CD14-positive monocyte (primary cell): ENCODE data around the gene LRRC47. TPM values are rescaled to one million over a fixed set of nuclear protein-coding genes. Genes with fewer than 3 reads are reported as not detected.

Source experiments
- DNase-seq, 3 donors: peaks; one replicate each; pipeline ENCODE4 v3.0.0-alpha.2; 2011 to 2022
- H2AFZ ChIP-seq: 2 replicates; pipeline ENCODE4 v1.6.0; 2012; ENCODE audit warnings: mild to moderate bottlenecking, low read depth, low read length, inconsistent platforms; ENCODE audit not compliant: insufficient read depth, poor library complexity, severe bottlenecking
- H3K27ac ChIP-seq, 2 donors: 1 replicate in 1 of 2; 2 replicates in 1 of 2; pipeline ENCODE4 v1.5.1; 2012 to 2013; ENCODE audit warnings: low read length in 2 of 2, control low read depth in 1 of 2, inconsistent platforms in 1 of 2, low read depth in 1 of 2, mild to moderate bottlenecking in 1 of 2
- H3K27me3 ChIP-seq, 2 donors: one replicate each; pipeline versions ENCODE4 v1.6.0 to v1.6.1; 2011 to 2013; ENCODE audit warnings: low read length in 2 of 2; ENCODE audit not compliant: control insufficient read depth in 2 of 2, insufficient read depth in 2 of 2
- H3K36me3 ChIP-seq, 2 donors: replicated peaks in 1 of 2; 1 replicate in 1 of 2; 2 replicates in 1 of 2; pipeline versions ENCODE4 v1.5.1 to v1.6.1; 2012 to 2013; ENCODE audit warnings: low read length in 2 of 2, control low read depth in 1 of 2, inconsistent platforms in 1 of 2, mild to moderate bottlenecking in 1 of 2; ENCODE audit not compliant: insufficient read depth in 2 of 2, control insufficient read depth in 1 of 2
- H3K4me1 ChIP-seq, 2 donors: 1 replicate in 1 of 2; 2 replicates in 1 of 2; pipeline versions ENCODE4 v1.5.1 to v1.6.1; 2012 to 2013; ENCODE audit warnings: low read length in 2 of 2, control low read depth in 1 of 2, inconsistent platforms in 1 of 2, mild to moderate bottlenecking in 1 of 2, moderate library complexity in 1 of 2; ENCODE audit not compliant: insufficient read depth in 2 of 2, control insufficient read depth in 1 of 2
- H3K4me2 ChIP-seq: replicated peaks from 2 replicates; pipeline ENCODE3; 2012; ENCODE audit warnings: low read length, moderate library complexity, mild to moderate bottlenecking; ENCODE audit not compliant: poor library complexity, severe bottlenecking; ENCODE audit errors: extremely low read depth
- H3K4me3 ChIP-seq, 3 experiments: fragments of 200-600 bp in 1 of 3; sonication (generic) in 1 of 3; replicated peaks in 1 of 3; 1 replicate in 2 of 3; 2 replicates in 1 of 3; pipeline ENCODE4 v1.5.1; 2011 to 2013; ENCODE audit warnings: low read length in 3 of 3, mild to moderate bottlenecking in 3 of 3, control low read depth in 2 of 3, low read depth in 2 of 3, inconsistent platforms in 1 of 3, moderate library complexity in 1 of 3
- H3K79me2 ChIP-seq: 2 replicates; pipeline ENCODE4 v1.6.0; 2012; ENCODE audit warnings: mild to moderate bottlenecking, control low read depth, inconsistent platforms, low read length, moderate library complexity; ENCODE audit not compliant: insufficient read depth
- H3K9ac ChIP-seq: 2 replicates; pipeline ENCODE4 v1.6.0; 2017; ENCODE audit warnings: low read length, mild to moderate bottlenecking; ENCODE audit not compliant: insufficient read depth, poor library complexity, severe bottlenecking
- H3K9me3 ChIP-seq, 2 donors: replicated peaks in 1 of 2; 1 replicate in 1 of 2; 2 replicates in 1 of 2; pipeline versions ENCODE4 v1.5.1 to v1.6.1; 2012 to 2013; ENCODE audit warnings: low read length in 2 of 2, control low read depth in 1 of 2; ENCODE audit not compliant: control insufficient read depth in 1 of 2, insufficient read depth in 1 of 2
- H4K20me1 ChIP-seq: 2 replicates; pipeline ENCODE4 v1.6.0; 2012; ENCODE audit warnings: mild to moderate bottlenecking, low read length, control low read depth, moderate library complexity; ENCODE audit not compliant: insufficient read depth
- H3K27ac Mint-ChIP-seq, 7 donors: one replicate each; pipeline ENCODE4 v1.8.0; 2020; ENCODE audit warnings: mild to moderate bottlenecking in 7 of 7, mixed read lengths in 7 of 7, moderate library complexity in 6 of 7, inconsistent platforms in 2 of 7
- H3K27me3 Mint-ChIP-seq, 3 donors: one replicate each; pipeline ENCODE4 v1.8.0; 2021 to 2022; ENCODE audit warnings: low read depth in 3 of 3, mild to moderate bottlenecking in 3 of 3, mixed read lengths in 3 of 3, moderate library complexity in 3 of 3, inconsistent platforms in 1 of 3
- H3K36me3 Mint-ChIP-seq, 2 donors: one replicate each; pipeline ENCODE4 v1.8.0; 2020; ENCODE audit warnings: mixed read lengths in 2 of 2, inconsistent platforms in 1 of 2, mild to moderate bottlenecking in 1 of 2
- H3K4me1 Mint-ChIP-seq: one replicate; pipeline ENCODE4 v1.8.0; 2020; ENCODE audit warnings: mild to moderate bottlenecking, mixed read lengths
- H3K4me3 Mint-ChIP-seq, 2 donors: one replicate each; pipeline ENCODE4 v1.8.0; 2020; ENCODE audit warnings: mild to moderate bottlenecking in 2 of 2, mixed read lengths in 2 of 2, moderate library complexity in 1 of 2
- H3K9me3 Mint-ChIP-seq, 7 donors: one replicate each; pipeline ENCODE4 v1.8.0; 2020 to 2022; ENCODE audit warnings: mixed read lengths in 7 of 7, mild to moderate bottlenecking in 6 of 7, moderate library complexity in 6 of 7, inconsistent platforms in 2 of 7
- WGBS: methylation state at CpG from one replicate; pipeline ENCODE4 v1.1.5; 2013; ENCODE audit warnings: missing lambda C conversion rate; ENCODE audit not compliant: insufficient coverage; 5-methylcytosine and 5-hydroxymethylcytosine counted together
- intact Hi-C, 2 donors: fragments of 100-400 bp; cut with micrococcal nuclease; formaldehyde crosslinking; loops; one replicate each; pipeline versions ENCODE4 v1.15.0 to v1.15.1; 2023
- polyA plus RNA-seq, 3 donors: library from polyadenylated mRNA; depleted of rRNA in 1 of 3; unstranded in 2 of 3; stranded (reverse) in 1 of 3; fragments of 300-500 nt in 2 of 3; fragments of >200 nt in 1 of 3; fragmentation: Illumina TruSeq in 2 of 3; gene quantifications; 1 replicate in 2 of 3; 2 replicates in 1 of 3; pipeline ENCODE4 v1.2.3, GENCODE V29; 2012 to 2021
- TF ChIP-seq, protein P1 (sequence below): fragments of 200-600 bp; IDR thresholded peaks from one replicate; pipeline ENCODE4 v1.8.0; 2022; ENCODE audit warnings: antibody characterized with exemption, mild to moderate bottlenecking

Gene LRRC47
- polyA plus RNA-seq, 3 donors, result 17.8 to 24.8 (median 18.0) TPM

DNA sequence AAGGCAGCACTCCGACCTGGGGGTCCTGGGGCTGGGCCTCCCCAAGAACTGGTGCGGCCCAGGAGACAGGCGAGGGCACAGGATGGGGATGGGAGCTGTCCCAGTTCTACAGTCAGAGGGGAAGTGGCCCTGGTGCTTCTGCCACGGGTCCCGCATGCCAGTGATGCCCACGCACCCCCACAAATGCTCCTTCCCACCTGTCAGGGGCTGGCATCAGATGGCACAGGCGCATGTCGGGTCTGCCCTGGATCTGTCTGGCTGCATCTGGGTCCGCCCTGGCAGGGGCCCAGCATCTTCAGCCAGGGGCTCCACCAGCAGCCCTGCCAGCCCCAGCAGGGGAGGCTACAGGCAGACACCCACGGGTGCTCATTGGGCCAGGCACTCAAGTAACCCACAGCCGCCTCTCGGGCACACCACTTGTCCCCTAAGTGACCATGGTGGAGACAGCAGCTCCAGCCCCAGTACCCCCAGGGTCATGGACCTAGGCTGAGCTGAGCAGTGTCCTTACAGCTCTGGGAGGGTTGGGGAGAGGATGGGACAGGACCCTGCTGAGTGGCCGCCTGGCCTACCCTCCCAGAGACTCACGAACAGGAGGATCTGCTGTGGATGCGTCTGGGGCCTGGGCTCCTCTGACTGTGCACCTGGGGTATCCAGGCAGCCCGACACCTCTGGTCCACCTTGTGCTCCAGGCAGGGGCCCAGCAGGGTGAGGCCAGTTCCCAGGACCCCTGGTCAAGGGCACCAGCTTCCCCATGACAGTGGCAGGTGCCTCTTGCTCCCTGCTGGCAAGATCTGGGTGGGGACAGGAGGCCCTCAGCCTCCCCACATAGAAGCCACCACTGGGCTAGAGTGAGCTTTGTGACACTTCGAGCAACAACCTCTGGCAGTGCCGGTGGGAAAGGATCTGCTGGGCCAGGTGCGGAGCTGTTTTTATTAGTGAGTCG, 18.4 kb downstream of the LRRC47 start:
- Histone ChIP-seq H3K27me3 (peaks cover 0 to 8% of the 10 kb centered on the region in 2 donors), H3K36me3 (peaks cover 44 to 45% of the 10 kb centered on the region in 2 donors), H3K79me2 (no peaks in the 10 kb centered on the region), H3K4me3 (no peak overlapping the region), H4K20me1 (peaks cover 6% of the 10 kb centered on the region), H3K4me1 (peaks cover 14 to 21% of the 10 kb centered on the region in 2 donors), H3K9ac (no peak overlapping the region), H3K4me2 (no peak overlapping the region), H3K9me3 (no peaks in the 10 kb centered on the region), H2AFZ (no peak overlapping the region), H3K27ac (no peak overlapping the region)
- Mint-ChIP-seq H3K27ac (no peak overlapping the region), H3K36me3 (peaks cover 38 to 46% of the 10 kb centered on the region in 2 donors), H3K27me3 (peaks cover 1 to 14% (median 6%) of the 10 kb centered on the region in 3 donors), H3K9me3 (peaks cover 0 to 2% (median 0%) of the 10 kb centered on the region in 7 donors), H3K4me3 (no peak overlapping the region), H3K4me1 (peaks cover 15% of the 10 kb centered on the region)
- WGBS, result 82% methylated on average over 15 of the region's 20 CpGs
- TF ChIP-seq, protein P1, sequence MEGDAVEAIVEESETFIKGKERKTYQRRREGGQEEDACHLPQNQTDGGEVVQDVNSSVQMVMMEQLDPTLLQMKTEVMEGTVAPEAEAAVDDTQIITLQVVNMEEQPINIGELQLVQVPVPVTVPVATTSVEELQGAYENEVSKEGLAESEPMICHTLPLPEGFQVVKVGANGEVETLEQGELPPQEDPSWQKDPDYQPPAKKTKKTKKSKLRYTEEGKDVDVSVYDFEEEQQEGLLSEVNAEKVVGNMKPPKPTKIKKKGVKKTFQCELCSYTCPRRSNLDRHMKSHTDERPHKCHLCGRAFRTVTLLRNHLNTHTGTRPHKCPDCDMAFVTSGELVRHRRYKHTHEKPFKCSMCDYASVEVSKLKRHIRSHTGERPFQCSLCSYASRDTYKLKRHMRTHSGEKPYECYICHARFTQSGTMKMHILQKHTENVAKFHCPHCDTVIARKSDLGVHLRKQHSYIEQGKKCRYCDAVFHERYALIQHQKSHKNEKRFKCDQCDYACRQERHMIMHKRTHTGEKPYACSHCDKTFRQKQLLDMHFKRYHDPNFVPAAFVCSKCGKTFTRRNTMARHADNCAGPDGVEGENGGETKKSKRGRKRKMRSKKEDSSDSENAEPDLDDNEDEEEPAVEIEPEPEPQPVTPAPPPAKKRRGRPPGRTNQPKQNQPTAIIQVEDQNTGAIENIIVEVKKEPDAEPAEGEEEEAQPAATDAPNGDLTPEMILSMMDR, result no peak
- no peak for DNase-seq
- intact Hi-C loops, result loop anchor here in 1 of 2 donors (10.0 kb wide), 2 partner anchors 127 to 153 kb away; partner anchors contain the start of genes C1orf174 and TPRG1L

DNA sequence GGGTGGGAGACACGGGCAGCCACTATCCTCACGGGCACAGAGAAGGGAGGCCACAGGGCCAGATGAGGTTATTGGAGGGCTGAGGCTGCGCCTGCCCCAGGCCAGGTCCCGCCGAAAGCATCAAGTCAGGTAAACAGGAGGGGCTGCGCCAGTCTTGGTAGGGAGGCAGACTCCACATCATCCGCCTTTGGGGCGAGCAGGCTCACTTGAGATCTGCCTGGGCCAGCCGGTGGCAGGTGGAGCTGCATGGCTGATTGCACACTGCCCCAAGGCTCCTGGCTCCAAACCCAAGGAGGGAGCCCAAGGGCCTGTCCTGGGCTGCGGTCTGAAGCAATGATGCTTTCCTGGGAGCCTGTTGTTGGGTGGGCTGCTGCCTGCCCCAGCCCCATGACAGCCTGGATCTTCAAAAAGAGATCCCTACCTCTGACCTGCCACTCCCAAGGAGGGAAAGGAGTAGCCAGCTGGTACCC, 19.2 kb downstream of the LRRC47 start:
- Mint-ChIP-seq H3K27ac (peak overlapping the region in 1 of 7 donors; percentile 83), H3K27me3 (peaks cover 0 to 18% (median 7%) of the 10 kb centered on the region in 3 donors), H3K4me1 (peaks cover 15% of the 10 kb centered on the region), H3K9me3 (peaks cover 0 to 2% (median 0%) of the 10 kb centered on the region in 7 donors), H3K4me3 (no peak overlapping the region), H3K36me3 (peaks cover 31 to 38% of the 10 kb centered on the region in 2 donors)
- peaks cover 36 to 37% of the 10 kb centered on the region in 2 donors for H3K36me3 ChIP-seq
- H3K9ac ChIP-seq, result no peak overlapping the region
- no peak overlapping the region for H3K4me2 ChIP-seq
- WGBS, result 92% methylated on average over 9 of the region's 10 CpGs
- no peak overlapping the region for H3K27ac ChIP-seq
- no peak overlapping the region for H3K4me3 ChIP-seq
- H3K79me2 ChIP-seq, result no peaks in the 10 kb centered on the region
- H2AFZ ChIP-seq, result no peak overlapping the region
- peaks cover 16 to 25% of the 10 kb centered on the region in 2 donors for H3K4me1 ChIP-seq
- H4K20me1 ChIP-seq, result peaks cover 6% of the 10 kb centered on the region
- no peak for DNase-seq
- no peaks in the 10 kb centered on the region for H3K9me3 ChIP-seq
- peaks cover 0 to 9% of the 10 kb centered on the region in 2 donors for H3K27me3 ChIP-seq
- TF ChIP-seq, protein P1, result no peak
- intact Hi-C loops, result loop anchor here in 1 of 2 donors (10.0 kb wide), 2 partner anchors 128 to 152 kb away; partner anchors contain the start of genes C1orf174 and TPRG1L
